Measurements from ENCODE around the gene BEND5.

BEND5 gene

GRCh38 chr1:48680411-48681035 lies 96.2 kb downstream of the BEND5 start:
- no peak for DNase-seq (ENCODE audit: low read depth in 3 of 3)

GRCh38 chr1:48679859-48680258 lies 96.8 kb downstream of the BEND5 start:
- no peak for DNase-seq (ENCODE audit: low read depth in 3 of 3)

GRCh38 chr1:48678710-48679505 lies 97.8 kb downstream of the BEND5 start:
- no peak for DNase-seq (ENCODE audit: low read depth in 3 of 3)

Data from stimulated activated CD4-positive, alpha-beta T cell treated with anti-CD3 and anti-CD28 coated beads, TNF-alpha, amount 100 ng/mL, for 24 hours (primary cell).